Upper lobe of left lung (tissue), 4 donors: ENCODE results near the gene UBE2E2.

Experiments
- CTCF ChIP-seq, 6 experiments: fragments of 450-650 bp in 4 of 6; fragments of 200-600 bp in 2 of 6; sonication (generic) in 2 of 6; IDR thresholded peaks; one replicate each; pipeline ENCODE4 v1.5.1; 2016 to 2019; ENCODE audit warnings: antibody characterized with exemption in 6 of 6
- POLR2A ChIP-seq, 4 donors: fragments of 450-650 bp; IDR thresholded peaks; one replicate each; pipeline ENCODE4 v1.5.1; 2016 to 2017; ENCODE audit warnings: antibody characterized with exemption in 4 of 4, mild to moderate bottlenecking in 2 of 4

- no peak for TF ChIP-seq CTCF (IDR thresholded peaks at IDR 0.05)
- no peak for TF ChIP-seq POLR2A (IDR thresholded peaks at IDR 0.05)
Observed at GRCh38 chr3:23619705-23620637, 416.8 kb downstream of the UBE2E2 start.
